Upper lobe of right lung (tissue), 1 donor: ENCODE measurements around the gene FYN. TPM values are rescaled to one million over a fixed set of nuclear protein-coding genes. Genes with fewer than 3 reads are reported as not detected.
"Not testable (repeated sequence)": the region's sequence is repeated elsewhere in the genome, so short reads cannot be mapped to it uniquely, and the experiment has no call there.

ENCODE experiments used
- ATAC-seq: fragments of 200-7000 bp; cut with Tn5 transposase; one replicate; pipeline ENCODE4 v1.9.1; 2020; ENCODE audit warnings: mild to moderate bottlenecking, moderate library complexity
- DNase-seq: peaks from one replicate; pipeline ENCODE4 v3.0.0-alpha.2; 2020
- H3K27ac ChIP-seq: fragments of 200-600 bp; one replicate; pipeline ENCODE4 v1.8.0; 2022
- H3K27me3 ChIP-seq: fragments of 200-600 bp; one replicate; pipeline ENCODE4 v1.8.0; 2022; ENCODE audit warnings: mild to moderate bottlenecking
- H3K36me3 ChIP-seq: fragments of 200-600 bp; one replicate; pipeline ENCODE4 v1.8.0; 2022
- H3K4me1 ChIP-seq: fragments of 200-600 bp; one replicate; pipeline ENCODE4 v1.8.0; 2022
- H3K4me3 ChIP-seq: fragments of 200-600 bp; one replicate; pipeline ENCODE4 v1.8.0; 2022; ENCODE audit warnings: mild to moderate bottlenecking
- H3K9me3 ChIP-seq: fragments of 200-600 bp; one replicate; pipeline ENCODE4 v1.8.0; 2022
- intact Hi-C: fragments of 100-400 bp; cut with DNase I; formaldehyde crosslinking; loops from one replicate; pipeline ENCODE4 v1.11.0; 2022
- total RNA-seq: library from RNA; stranded (reverse); fragmentation: NEBNext Ultra II Directional; extraction: Animal tissue kit (Norgen Biotek cat#: 25700); gene quantifications from one replicate; pipeline ENCODE4 v1.2.1, GENCODE V29; 2021
- TF ChIP-seq, protein P1 (sequence below): fragments of 200-600 bp; IDR thresholded peaks from one replicate; pipeline ENCODE4 v1.8.0; 2022; ENCODE audit warnings: antibody characterized with exemption
- donor health status: DM: no; HTN: yes; CAD: no; lungs with severe emphysema.

The FYN gene
- total RNA-seq, 1 donor from 2014 or later, result 115 TPM

DNA sequence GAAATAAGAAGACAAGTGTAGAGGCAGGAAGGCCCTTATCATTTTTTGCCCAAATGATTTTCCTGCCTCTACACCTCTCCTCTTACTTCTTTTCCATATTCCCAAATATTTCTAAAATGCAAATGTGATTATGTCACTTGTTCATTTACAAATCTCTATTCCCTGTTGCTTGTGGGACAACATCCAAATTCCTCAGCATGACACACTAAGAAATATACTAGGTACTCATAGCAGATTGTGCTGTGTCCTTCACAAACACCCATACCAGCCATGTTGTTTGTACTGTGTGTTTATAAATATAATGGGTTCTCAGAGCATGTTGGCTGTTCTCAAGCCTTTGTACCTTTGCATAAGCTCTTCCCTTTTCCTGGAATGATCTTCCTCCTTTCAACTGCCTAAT lies 17.7 kb upstream of the FYN start:
- intact Hi-C loops, result no loop called here
- no peaks in the 10 kb centered on the region for H3K4me1 ChIP-seq
- no peaks in the 10 kb centered on the region for H3K27me3 ChIP-seq
- TF ChIP-seq, protein P1, sequence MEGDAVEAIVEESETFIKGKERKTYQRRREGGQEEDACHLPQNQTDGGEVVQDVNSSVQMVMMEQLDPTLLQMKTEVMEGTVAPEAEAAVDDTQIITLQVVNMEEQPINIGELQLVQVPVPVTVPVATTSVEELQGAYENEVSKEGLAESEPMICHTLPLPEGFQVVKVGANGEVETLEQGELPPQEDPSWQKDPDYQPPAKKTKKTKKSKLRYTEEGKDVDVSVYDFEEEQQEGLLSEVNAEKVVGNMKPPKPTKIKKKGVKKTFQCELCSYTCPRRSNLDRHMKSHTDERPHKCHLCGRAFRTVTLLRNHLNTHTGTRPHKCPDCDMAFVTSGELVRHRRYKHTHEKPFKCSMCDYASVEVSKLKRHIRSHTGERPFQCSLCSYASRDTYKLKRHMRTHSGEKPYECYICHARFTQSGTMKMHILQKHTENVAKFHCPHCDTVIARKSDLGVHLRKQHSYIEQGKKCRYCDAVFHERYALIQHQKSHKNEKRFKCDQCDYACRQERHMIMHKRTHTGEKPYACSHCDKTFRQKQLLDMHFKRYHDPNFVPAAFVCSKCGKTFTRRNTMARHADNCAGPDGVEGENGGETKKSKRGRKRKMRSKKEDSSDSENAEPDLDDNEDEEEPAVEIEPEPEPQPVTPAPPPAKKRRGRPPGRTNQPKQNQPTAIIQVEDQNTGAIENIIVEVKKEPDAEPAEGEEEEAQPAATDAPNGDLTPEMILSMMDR, result no peak
- H3K9me3 ChIP-seq, result no peaks in the 10 kb centered on the region
- ATAC-seq (no peak), DNase-seq (no peak)
- H3K27ac ChIP-seq, result no peak overlapping the region
- H3K4me3 ChIP-seq, result no peak overlapping the region
- no peaks in the 10 kb centered on the region for H3K36me3 ChIP-seq

DNA sequence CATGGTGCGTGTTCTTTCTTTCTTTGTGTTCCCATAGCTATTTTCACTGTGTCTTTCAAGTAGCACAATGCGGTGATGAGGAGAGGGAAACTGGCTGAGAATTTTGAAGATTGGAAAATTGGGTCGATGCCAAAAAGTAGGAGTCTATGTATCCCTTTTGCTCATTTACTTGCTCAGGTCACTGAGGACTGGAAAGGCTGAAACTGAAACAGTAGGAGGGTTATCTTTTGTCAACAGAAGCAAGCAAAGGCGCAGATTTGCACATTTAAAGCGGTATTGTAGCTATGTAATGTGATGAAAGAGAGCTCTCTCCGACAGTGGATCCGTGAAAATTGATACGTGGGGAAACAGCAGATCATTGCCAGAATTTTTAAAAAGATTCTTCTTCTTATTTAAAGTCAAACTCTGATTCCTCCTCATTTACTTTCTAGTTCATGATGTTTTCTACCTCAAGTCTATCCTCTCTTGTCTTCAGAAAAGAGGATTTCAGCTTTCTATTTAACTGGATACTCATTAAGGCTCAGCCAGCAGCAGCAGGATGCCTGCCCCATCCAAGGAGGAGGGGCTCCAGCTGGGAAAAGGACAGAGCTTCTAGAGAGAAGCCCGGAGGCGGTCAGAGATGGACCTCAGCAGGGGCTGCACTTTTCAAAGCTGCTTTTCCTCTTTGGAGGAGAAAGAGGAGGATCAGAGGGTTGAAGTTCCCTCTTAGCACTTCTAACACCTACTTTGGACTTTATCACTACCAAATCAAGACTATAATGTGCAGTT lies 15.9 kb upstream of the FYN start:
- TF ChIP-seq, protein P1, result no peak
- Histone ChIP-seq H3K4me3 (no peak overlapping the region), H3K27me3 (no peaks in the 10 kb centered on the region), H3K9me3 (no peaks in the 10 kb centered on the region), H3K27ac (no peak overlapping the region), H3K4me1 (no peaks in the 10 kb centered on the region), H3K36me3 (no peaks in the 10 kb centered on the region)
- intact Hi-C loops, result no loop called here
- ATAC-seq (no peak), DNase-seq (no peak)

DNA sequence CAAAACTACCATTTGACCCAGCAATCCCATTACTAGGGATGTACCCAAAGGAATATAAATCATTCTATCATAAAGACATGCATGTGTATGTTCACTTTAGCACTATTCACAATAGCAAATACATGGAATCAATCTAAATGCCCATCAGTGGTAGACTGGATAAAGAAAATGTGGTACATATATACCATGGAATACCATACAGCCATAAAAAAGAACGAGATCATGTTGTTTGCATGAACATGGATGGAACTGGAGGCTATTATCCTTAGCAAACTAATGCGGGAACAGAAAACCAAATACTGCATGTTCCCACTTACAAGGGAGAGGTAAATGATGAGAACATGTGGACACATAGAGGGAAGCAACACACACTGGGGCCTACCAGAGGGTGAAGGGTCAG lies 13.5 kb upstream of the FYN start:
- intact Hi-C loops, H3K27ac ChIP-seq, H3K36me3 ChIP-seq, H3K4me3 ChIP-seq, H3K27me3 ChIP-seq, ATAC-seq, H3K9me3 ChIP-seq, DNase-seq, H3K4me1 ChIP-seq: not testable (repeated sequence)

DNA sequence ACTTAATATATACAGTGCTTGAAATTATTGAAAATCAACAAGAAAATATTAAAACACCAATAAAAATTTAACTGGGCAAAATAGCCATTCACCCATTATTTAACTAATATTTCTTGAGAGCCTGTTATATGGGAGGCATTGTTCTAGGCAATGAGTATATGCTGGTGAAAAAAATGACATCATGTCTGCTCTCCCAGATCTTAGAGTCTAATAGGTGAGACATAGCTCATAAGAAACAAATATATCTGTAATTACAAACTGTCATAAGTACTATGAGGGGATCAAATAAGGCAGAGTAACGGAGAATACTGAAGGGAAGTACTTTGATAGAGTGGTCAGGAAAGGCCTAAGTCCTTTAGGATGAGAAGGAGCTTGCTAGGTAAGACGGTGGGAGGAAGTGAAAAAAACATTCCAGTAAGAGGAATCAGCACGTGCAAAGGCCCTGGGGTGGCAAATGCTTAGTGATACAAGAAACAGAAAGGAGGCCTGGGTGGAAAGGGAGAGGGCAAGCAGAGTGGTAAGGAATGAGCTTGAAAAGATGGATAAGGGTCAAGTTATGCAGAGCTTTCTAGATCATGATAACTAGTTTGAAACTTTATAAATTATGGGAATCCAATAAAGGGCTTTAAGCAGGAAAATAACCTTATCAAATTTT lies 12.2 kb upstream of the FYN start:
- no peak overlapping the region for H3K4me3 ChIP-seq
- H3K27me3 ChIP-seq, result no peaks in the 10 kb centered on the region
- H3K4me1 ChIP-seq, result no peaks in the 10 kb centered on the region
- H3K9me3 ChIP-seq, result no peaks in the 10 kb centered on the region
- intact Hi-C loops, result no loop called here
- H3K36me3 ChIP-seq, result no peaks in the 10 kb centered on the region
- ATAC-seq, result no peak
- H3K27ac ChIP-seq, result no peak overlapping the region
- DNase-seq, result no peak
- TF ChIP-seq, protein P1, result no peak

DNA sequence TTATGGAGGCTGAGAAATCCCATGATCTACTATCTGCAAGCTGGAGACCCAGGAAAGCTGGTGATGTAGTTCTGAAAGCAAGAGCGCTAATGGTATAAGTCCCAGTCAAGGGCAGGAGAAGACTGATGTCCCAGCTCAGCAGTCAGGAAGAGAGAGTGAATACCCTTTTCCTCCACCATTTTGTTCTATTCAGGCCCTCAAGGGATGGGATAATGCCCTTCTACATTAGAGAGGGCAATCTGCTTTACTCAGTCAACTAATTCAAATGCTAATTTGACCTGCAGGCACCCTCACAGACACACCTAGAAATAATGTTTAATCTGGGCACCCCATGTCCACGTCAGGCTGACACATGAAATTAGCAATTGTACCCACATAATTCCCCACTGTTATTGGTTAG lies 10.8 kb upstream of the FYN start:
- H3K36me3 ChIP-seq, result no peaks in the 10 kb centered on the region
- H3K27ac ChIP-seq, result no peak overlapping the region
- no peaks in the 10 kb centered on the region for H3K27me3 ChIP-seq
- TF ChIP-seq, protein P1, result no peak
- ATAC-seq (no peak), DNase-seq (no peak)
- intact Hi-C loops, result no loop called here
- no peaks in the 10 kb centered on the region for H3K4me1 ChIP-seq
- no peak overlapping the region for H3K4me3 ChIP-seq
- no peaks in the 10 kb centered on the region for H3K9me3 ChIP-seq

DNA sequence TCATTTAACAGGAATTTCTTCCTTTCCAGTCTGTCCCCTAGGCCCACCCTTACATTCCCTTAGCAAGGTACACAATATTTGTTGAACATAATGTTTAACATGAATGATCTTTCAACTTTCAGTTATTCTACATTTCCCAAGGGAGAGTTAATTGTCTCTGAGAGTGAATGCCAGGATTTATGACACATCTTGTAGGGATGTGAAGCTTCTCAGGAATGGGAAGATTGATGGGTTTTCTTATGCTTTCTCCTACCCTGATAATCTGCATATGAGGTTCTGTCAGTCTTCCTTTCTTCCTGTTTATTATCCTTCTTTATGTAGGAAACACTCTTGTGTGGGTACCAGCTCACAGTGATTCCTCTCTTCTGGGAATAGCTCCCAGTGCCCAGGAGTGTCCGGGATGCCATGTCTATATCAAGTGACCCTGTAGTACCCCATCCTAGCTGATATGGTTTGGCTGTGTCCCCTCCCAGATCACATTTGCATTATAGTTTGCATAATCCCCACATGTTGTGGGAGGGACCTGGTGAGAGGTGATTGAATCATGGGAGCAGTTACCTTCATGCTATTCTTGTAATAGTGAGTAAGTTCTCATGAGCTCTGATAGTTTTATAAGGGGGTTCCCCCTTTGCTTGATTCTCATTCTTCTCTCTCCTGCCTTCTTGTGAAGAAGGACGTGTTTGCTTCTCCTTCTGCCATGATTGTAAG lies 7.1 kb upstream of the FYN start:
- intact Hi-C loops, result no loop called here
- ATAC-seq, result no peak
- H3K4me1 ChIP-seq, result no peaks in the 10 kb centered on the region
- TF ChIP-seq, protein P1, result no peak
- no peak for DNase-seq
- H3K4me3 ChIP-seq, result no peak overlapping the region
- no peak overlapping the region for H3K27ac ChIP-seq
- H3K36me3 ChIP-seq, result no peaks in the 10 kb centered on the region
- H3K27me3 ChIP-seq, result no peaks in the 10 kb centered on the region
- H3K9me3 ChIP-seq, result no peaks in the 10 kb centered on the region
